WI38 (cell line): ENCODE results near the gene HMCN2.

Experiments used
- H3K4me3 ChIP-seq: 2 replicates; pipeline ENCODE4 v1.5.1; 2011; ENCODE audit warnings: low read depth, mild to moderate bottlenecking, control low read depth, low read length
- TF ChIP-seq, protein P1 (sequence below): IDR thresholded peaks from 2 replicates; pipeline ENCODE4 v1.5.1; 2012; ENCODE audit warnings: low read depth, mild to moderate bottlenecking, control low read depth, low read length

The HMCN2 gene, protein sequence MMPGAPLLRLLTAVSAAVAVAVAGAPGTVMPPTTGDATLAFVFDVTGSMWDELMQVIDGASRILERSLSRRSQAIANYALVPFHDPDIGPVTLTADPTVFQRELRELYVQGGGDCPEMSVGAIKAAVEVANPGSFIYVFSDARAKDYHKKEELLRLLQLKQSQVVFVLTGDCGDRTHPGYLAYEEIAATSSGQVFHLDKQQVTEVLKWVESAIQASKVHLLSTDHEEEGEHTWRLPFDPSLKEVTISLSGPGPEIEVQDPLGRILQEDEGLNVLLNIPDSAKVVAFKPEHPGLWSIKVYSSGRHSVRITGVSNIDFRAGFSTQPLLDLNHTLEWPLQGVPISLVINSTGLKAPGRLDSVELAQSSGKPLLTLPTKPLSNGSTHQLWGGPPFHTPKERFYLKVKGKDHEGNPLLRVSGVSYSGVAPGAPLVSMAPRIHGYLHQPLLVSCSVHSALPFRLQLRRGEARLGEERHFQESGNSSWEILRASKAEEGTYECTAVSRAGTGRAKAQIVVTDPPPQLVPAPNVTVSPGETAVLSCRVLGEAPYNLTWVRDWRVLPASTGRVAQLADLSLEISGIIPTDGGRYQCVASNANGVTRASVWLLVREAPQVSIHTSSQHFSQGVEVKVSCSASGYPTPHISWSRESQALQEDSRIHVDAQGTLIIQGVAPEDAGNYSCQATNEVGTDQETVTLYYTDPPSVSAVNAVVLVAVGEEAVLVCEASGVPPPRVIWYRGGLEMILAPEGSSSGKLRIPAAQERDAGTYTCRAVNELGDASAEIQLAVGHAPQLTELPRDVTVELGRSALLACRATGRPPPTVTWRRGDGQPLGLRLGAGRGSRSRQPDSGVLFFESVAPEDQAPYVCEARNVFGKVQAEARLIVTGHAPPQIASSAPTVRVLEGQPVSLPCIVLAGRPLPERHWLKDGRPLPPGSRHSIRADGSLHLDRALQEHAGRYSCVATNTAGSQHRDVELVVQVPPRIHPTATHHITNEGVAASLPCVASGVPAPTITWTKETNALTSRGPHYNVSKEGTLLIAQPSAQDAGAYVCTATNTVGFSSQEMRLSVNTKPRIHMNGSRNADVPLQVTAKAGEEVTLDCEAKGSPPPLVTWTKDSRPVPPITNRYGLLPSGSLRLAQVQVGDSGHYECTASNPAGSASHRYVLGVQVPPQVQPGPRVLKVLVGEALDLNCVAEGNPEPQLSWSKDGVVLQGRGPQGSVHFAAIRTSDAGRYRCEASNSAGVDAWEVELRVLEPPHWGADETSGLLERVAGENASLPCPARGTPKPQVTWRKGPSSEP (N-terminal part only)

DNA sequence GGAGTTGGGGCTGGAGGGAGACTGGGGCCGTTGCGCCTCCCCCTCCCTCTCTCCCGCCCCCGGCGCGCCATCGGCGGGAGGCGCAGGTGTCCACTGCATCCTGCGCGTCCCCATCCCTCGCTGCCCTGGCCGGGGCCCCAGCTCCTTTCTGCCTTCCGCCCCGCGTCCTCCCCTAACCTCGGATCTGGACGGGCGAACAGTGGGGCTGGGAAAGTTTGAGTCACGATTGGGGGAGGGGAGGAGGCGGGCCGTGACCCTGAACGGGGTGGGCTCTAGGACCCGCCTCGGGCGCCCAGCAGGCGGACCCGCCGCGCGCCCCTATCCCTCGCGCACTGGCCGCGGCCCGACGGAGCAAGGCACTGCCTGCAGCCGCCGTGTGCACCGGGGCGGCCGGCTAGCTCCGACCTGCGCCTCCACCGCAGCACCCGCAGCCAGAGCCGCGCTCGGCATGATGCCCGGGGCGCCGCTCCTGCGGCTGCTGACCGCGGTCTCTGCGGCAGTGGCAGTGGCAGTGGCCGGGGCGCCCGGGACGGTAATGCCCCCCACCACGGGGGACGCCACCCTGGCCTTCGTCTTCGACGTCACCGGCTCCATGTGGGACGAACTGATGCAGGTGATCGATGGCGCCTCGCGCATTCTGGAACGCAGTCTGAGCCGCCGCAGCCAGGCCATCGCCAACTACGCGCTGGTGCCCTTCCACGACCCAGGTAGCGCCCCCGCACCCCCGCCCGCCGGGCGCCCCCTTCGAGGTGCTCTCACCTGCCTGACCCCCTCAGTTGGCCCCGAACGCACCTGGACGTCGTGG lies at the start of gene HMCN2:
Gene HMCN2 (plus strand): TSS at position 330 of the 805 bp plus-strand sequence. CDS start 119 bp downstream, at position 449.
- TF ChIP-seq, protein P1, sequence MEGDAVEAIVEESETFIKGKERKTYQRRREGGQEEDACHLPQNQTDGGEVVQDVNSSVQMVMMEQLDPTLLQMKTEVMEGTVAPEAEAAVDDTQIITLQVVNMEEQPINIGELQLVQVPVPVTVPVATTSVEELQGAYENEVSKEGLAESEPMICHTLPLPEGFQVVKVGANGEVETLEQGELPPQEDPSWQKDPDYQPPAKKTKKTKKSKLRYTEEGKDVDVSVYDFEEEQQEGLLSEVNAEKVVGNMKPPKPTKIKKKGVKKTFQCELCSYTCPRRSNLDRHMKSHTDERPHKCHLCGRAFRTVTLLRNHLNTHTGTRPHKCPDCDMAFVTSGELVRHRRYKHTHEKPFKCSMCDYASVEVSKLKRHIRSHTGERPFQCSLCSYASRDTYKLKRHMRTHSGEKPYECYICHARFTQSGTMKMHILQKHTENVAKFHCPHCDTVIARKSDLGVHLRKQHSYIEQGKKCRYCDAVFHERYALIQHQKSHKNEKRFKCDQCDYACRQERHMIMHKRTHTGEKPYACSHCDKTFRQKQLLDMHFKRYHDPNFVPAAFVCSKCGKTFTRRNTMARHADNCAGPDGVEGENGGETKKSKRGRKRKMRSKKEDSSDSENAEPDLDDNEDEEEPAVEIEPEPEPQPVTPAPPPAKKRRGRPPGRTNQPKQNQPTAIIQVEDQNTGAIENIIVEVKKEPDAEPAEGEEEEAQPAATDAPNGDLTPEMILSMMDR, result no peak
- no peak within 1 kb of the TSS for H3K4me3 ChIP-seq

DNA sequence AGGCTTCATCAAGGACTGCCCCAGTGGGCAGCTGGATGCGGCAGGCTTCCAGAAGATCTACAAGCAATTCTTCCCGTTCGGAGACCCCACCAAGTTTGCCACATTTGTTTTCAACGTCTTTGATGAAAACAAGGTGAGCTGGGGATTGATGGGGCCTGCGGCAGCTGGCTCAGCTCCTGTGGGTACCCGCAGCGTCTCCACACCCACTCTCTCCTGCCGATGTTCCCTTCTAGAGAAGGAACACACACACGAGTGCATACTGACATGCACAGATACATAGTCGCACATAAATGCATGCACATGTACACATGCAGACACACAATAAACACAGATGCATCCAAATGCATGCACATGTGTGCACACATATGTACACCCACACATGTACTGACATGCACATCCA lies 47.7 kb upstream of the HMCN2 start:
- no peak overlapping the region for H3K4me3 ChIP-seq
- TF ChIP-seq, protein P1, result no peak

DNA sequence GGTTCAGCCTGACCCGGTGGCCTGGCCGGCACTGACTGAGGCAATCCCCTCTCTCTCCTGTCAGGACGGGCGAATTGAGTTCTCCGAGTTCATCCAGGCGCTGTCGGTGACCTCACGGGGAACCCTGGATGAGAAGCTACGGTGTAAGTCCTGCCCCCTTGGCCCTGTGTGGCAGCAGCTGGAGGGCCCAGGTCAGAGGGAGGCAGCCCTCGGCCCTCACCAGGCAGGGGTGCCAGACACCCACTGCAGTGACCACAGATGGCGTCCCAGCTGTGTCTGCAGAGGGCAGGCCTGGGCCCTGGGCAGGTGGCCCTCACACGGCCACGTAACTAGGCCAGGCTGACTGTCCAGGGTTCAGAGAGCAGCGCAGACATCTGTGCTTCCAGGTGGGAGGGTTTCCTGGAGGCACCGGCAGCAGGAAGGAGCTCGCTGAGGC lies 45.9 kb upstream of the HMCN2 start:
- TF ChIP-seq, protein P1, result no peak
- H3K4me3 ChIP-seq, result no peak overlapping the region

DNA sequence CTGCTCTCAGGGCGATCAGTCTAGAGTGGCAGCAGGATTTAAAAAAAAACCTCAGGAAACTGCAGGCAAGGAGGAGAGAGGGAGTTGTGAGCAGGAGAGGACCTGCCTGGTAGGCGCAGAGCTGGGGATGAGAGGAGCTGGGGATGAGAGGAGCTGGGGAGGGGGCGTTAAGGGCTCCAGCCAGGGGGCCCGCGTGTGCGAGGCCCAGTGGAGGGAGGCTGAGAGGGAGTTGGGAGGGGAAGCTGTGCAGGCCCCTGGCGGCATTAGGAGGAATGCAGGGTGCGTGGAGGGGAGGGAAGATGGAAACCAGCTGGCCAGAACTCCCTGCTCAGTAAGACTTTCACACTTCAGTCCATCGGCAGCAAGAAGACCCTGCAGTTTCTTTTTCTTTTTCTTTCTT lies 45.2 kb upstream of the HMCN2 start:
- H3K4me3 ChIP-seq, result no peak overlapping the region
- TF ChIP-seq, protein P1, result peak; percentile 41

DNA sequence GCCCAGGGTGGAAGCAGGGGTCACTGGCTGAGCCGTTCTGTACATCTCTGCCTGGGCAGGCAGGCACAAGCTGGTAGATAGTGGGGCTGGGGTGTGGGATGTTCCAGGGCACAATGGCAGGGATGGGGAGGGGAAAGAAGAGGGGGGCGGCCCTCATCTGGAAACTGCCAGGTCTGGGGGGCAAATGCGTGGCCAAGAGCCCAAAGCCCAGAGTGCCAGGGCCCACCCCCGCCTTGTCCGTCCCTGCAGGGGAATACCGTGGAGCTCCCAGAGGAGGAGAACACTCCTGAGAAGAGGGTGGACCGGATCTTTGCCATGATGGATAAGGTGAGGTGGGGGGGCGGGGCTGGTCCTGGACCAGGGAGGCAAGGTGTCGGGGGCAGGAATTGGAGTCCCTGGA lies 42.7 kb upstream of the HMCN2 start:
- no peak overlapping the region for H3K4me3 ChIP-seq
- TF ChIP-seq, protein P1, result no peak

DNA sequence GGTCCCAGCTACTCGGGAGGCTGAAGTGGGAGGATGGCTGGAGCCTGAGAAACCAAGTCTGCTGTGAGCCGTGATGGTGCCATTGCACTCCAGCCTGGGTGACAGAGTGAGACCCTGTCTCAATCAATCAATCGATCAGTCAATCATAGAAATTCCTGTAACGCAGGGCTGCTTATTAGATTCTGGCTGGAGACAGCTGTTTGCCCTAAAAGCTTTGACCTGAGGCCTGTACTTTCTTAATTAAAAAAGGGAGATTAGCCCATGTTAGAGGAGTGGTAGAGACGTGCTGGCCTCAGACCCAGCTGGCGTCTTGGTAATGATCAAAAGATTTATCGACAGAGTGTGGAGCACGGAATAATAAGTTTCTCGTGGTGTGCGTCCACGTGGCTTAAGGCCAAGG lies 40.5 kb upstream of the HMCN2 start:
- TF ChIP-seq, protein P1, result no peak
- H3K4me3 ChIP-seq, result no peak overlapping the region
